ENCODE measurements around the gene CTNNA2.

CTNNA2 gene

GRCh38 chr2:79935771-79936657 is 423.2 kb downstream of the CTNNA2 start:
- peak overlapping the region; percentile 39 for H3K4me3 ChIP-seq (ENCODE audit: low read depth, low read length)
- peak; percentile 59 for DNase-seq

DNA sequence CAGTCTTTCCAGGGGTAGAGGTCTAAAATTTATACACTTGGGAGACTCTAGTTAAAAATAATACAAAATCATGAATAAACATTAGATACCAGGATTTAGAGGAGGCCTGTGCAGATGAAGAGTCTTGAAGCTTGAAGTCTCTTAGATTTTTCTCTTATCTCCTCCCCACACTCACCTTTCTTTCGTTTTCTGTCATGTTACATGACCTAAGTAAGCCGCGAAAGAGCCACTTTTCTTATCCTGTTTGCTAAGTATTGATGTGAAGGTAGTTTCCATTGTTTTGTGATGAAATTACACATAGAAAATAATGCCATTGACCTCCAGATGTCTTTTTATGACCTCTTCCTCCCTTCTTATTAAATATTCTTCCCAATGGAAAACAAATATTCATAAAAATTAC is 423.9 kb downstream of the CTNNA2 start:
- DNase-seq: no peak
- no peak overlapping the region for H3K4me3 ChIP-seq (ENCODE audit: low read depth, low read length)
- H3K27me3 ChIP-seq: no peaks in the 10 kb centered on the region
- H3K4me1 ChIP-seq: no peaks in the 10 kb centered on the region; the same call in none of the 2 replicates
- no peak for TF ChIP-seq CTCF (IDR thresholded peaks at IDR 0.05; ENCODE audit: low read depth, low read length)
- H3K9me3 ChIP-seq: no peaks in the 10 kb centered on the region
- H3K36me3 ChIP-seq: no peaks in the 10 kb centered on the region

More at GRCh38 chr2:79935771-79936657, 423.2 kb downstream of the CTNNA2 start:
- TF ChIP-seq CTCF (IDR thresholded peaks at IDR 0.05; ENCODE audit: low read depth, low read length): peak; percentile 73
- Histone ChIP-seq H3K36me3 (no peaks in the 10 kb centered on the region), H3K27me3 (no peaks in the 10 kb centered on the region), H3K9me3 (no peaks in the 10 kb centered on the region), H3K4me1 (no peaks in the 10 kb centered on the region; the same call in none of the 2 replicates)

- H3K4me3 ChIP-seq (ENCODE audit: low read depth, low read length): no peak overlapping the region
- no peak for DNase-seq
- H3K36me3 ChIP-seq: no peaks in the 10 kb centered on the region
- no peak for TF ChIP-seq CTCF (IDR thresholded peaks at IDR 0.05; ENCODE audit: low read depth, low read length)
- H3K9me3 ChIP-seq: no peaks in the 10 kb centered on the region
- no peaks in the 10 kb centered on the region for H3K27me3 ChIP-seq
- H3K4me1 ChIP-seq: no peaks in the 10 kb centered on the region; the same call in none of the 2 replicates
These were observed 425.8 kb downstream of the CTNNA2 start for GRCh38 chr2:79938648-79939047.

DNA sequence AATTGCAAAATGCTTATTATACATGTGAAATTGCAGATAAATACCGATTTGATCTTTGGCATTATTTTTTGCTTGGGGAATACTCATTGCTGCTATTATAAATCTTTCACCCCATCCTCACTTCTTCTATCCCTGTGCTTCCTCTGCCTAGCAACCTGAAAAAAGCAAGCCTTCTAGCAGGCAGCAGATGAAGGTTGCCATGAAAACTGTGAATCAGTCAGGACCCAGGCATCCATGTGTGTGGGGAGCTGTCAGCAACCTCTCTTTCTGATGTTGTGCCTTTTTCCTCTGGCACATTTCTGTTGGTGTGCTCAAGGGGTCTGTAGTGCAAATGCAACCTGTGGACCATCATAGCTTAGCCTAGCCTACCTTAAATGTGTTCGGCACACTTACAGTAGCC is 427.5 kb downstream of the CTNNA2 start:
- H3K36me3 ChIP-seq: no peaks in the 10 kb centered on the region
- no peak for DNase-seq
- no peak overlapping the region for H3K4me3 ChIP-seq (ENCODE audit: low read depth, low read length)
- no peaks in the 10 kb centered on the region for H3K9me3 ChIP-seq
- H3K27me3 ChIP-seq: no peaks in the 10 kb centered on the region
- no peak for TF ChIP-seq CTCF (IDR thresholded peaks at IDR 0.05; ENCODE audit: low read depth, low read length)
- H3K4me1 ChIP-seq: no peaks in the 10 kb centered on the region; the same call in none of the 2 replicates

GRCh38 chr2:79941179-79941578 is 428.3 kb downstream of the CTNNA2 start:
- no peak for TF ChIP-seq CTCF (IDR thresholded peaks at IDR 0.05; ENCODE audit: low read depth, low read length)
- Histone ChIP-seq H3K9me3 (no peaks in the 10 kb centered on the region), H3K4me1 (peaks cover 4% of the 10 kb centered on the region), H3K27me3 (no peaks in the 10 kb centered on the region), H3K36me3 (no peaks in the 10 kb centered on the region), H3K4me3 (ENCODE audit: low read depth, low read length) (no peak overlapping the region)
- DNase-seq: no peak

GRCh38 chr2:79944205-79944604 is 431.4 kb downstream of the CTNNA2 start:
- Histone ChIP-seq H3K4me1 (peaks cover 4% of the 10 kb centered on the region; the same call in 1 of the 2 replicates), H3K36me3 (no peaks in the 10 kb centered on the region), H3K9me3 (no peaks in the 10 kb centered on the region), H3K4me3 (ENCODE audit: low read depth, low read length) (no peak overlapping the region), H3K27me3 (no peaks in the 10 kb centered on the region)
- no peak for DNase-seq
- TF ChIP-seq CTCF (IDR thresholded peaks at IDR 0.05; ENCODE audit: low read depth, low read length): no peak

All from BE2C (cell line).